ENCODE measurements around the gene ADRA2B.

The ADRA2B gene

DNA sequence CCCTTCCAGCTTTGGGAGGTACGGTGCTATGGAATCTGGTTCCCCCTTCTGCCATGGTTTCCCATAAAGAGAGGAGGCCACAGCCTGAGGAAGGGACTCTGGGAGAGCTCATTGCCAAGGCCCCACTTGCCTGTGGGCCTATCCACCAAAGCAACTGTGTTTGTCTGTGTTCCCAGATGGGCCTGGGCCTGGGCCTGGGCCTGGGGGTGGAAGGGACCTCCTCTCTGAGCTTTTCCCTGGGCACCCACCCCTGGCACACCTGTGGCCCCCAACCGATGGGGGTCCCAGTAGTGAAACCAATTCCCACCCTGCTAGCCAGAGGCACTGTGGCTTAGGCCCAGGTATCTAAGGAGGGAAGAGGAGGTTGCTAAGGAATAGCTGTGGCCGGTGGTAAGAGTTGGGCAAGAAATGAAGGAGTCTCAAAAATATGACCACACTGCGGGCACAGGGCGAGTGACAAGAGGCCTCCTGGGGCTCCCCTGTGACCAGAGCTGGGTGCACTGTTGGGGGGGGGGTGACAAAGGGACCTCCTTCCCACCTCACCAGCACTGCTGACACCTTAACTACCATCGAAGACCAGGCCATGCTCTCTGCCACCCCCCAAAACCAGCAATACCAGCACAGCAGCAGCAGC lies 33.8 kb upstream of the ADRA2B start:
- Histone ChIP-seq H3K27ac (ENCODE audit: low read depth, low read length) (no peak overlapping the region), H3K79me2 (ENCODE audit: control insufficient read depth, insufficient read depth, low read length, unreplicated experiment) (no peaks in the 10 kb centered on the region), H3K27me3 (ENCODE audit: insufficient read depth, low read length) (no peaks in the 10 kb centered on the region), H2AFZ (ENCODE audit: low read length, unreplicated experiment) (no peak overlapping the region), H3K4me1 (ENCODE audit: control insufficient read depth, insufficient read depth, low read length, unreplicated experiment) (peaks cover 11% of the 10 kb centered on the region), H3K36me3 (ENCODE audit: insufficient read depth, low read length) (no peaks in the 10 kb centered on the region), H3K4me3 (ENCODE audit: low read depth, low read length) (no peak overlapping the region)

DNA sequence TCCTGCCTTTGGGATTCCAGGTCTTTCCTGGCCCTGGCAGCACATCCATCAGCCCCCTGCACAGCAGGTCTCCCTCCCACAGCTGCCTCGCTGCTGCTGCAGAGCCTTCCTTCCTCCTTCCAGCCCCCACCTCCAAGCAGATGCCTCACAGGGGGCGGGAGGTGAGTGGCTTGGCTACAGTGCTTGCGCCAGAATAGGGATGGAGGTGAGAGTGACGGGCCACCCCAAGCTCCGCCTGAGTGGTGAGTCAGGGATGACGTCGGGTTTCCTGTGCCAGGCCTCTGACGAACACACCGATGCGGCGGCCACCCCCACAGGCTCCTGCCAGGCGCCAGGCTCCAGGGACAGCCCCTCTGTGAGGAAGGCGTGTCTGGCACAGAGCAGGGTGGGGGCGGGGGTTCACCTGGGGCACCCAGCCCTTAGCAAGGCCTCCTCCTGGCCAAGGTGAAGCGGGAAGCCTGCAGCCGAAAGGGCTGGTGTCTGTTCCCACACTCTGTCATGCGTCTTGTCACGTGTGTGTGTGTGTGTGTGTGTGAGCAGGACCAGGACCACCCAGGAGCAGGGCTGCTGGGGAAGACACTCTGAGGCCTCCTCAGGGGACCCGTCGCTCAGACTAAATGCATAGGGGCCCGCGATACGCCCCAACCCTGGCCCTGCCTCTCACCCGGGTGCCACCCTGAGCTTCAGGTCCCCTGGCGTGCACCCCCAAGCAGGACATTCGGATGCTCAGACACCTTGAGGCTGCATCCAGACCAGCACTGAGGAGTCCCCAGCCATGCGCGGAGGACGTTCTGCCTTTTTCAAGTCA lies 32.2 kb upstream of the ADRA2B start:
- H3K4me1 ChIP-seq (ENCODE audit: control insufficient read depth, insufficient read depth, low read length, unreplicated experiment): peaks cover 19% of the 10 kb centered on the region
- H3K27me3 ChIP-seq (ENCODE audit: insufficient read depth, low read length): no peaks in the 10 kb centered on the region
- no peak overlapping the region for H3K4me3 ChIP-seq (ENCODE audit: low read depth, low read length)
- H3K79me2 ChIP-seq (ENCODE audit: control insufficient read depth, insufficient read depth, low read length, unreplicated experiment): no peaks in the 10 kb centered on the region
- no peak overlapping the region for H3K27ac ChIP-seq (ENCODE audit: low read depth, low read length)
- no peaks in the 10 kb centered on the region for H3K36me3 ChIP-seq (ENCODE audit: insufficient read depth, low read length)
- H2AFZ ChIP-seq (ENCODE audit: low read length, unreplicated experiment): no peak overlapping the region

DNA sequence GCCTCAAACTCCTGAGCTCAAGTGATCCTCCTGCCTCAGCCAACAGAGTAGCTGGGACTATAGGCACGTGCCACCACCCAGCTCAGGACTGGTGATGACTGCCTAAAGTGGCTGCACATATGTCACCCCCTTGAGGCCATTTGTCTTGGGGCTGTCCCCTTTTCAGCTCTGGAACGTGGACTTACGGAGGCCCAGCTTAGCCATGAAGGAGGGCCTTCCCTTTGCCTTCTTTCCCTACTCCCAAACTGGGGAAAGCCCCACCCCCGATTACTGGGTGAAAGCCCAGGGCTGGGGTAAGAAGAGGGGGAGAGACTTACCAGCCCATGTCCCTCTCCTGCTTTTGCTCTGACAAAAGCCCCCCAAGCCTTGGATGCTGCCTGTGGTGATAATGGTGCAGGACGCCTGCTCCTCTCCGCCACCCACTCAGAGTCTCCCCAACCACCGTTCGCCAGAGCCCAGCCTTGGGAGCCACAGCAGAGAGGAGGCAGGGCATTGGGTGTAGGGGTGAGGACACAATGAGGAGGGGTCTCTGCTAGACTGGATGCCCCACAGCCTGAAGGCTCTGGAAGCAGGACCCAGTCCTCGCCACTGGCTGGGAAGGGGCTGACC lies 31.3 kb upstream of the ADRA2B start:
- Histone ChIP-seq H3K4me1 (ENCODE audit: control insufficient read depth, insufficient read depth, low read length, unreplicated experiment) (peaks cover 19% of the 10 kb centered on the region), H3K27ac (ENCODE audit: low read depth, low read length) (no peak overlapping the region), H3K27me3 (ENCODE audit: insufficient read depth, low read length) (no peaks in the 10 kb centered on the region), H3K36me3 (ENCODE audit: insufficient read depth, low read length) (no peaks in the 10 kb centered on the region), H3K4me3 (ENCODE audit: low read depth, low read length) (no peak overlapping the region), H3K79me2 (ENCODE audit: control insufficient read depth, insufficient read depth, low read length, unreplicated experiment) (no peaks in the 10 kb centered on the region), H2AFZ (ENCODE audit: low read length, unreplicated experiment) (no peak overlapping the region)

DNA sequence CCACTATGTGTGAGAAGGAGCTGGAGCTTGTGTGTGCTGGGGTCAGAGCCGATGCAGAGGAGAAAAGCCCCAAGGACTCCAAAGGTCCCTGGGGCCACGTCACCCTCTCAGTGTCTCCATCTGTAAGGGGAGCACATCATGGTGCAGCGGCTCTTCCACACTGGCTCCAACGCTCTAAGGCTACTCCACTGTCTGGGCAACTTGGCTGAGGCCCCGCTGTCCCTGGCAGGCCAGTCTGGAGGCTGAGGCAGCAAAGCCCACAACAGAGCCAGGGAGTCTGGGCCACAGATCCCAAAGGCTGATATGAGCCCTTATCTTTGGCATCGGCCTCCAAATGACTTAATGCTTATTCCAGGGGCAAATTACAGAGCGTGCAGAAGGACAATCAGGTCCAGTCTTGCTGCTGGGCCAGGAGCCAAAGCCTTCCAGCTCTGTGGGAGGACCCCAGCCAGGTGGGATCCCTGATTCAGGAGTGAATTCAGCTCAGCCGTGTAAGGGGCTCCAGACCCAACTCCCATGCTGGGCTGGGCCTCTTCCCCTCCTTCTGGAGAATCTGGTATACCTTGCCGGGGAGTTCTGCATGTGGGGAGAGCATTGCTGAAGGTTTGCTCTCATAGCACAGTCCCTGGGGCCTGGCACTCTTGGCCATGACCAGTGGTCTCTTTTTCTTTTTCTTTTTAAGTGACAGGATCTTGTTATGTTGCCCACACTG lies 30.7 kb upstream of the ADRA2B start:
- Histone ChIP-seq H3K4me3 (ENCODE audit: low read depth, low read length) (no peak overlapping the region), H3K27ac (ENCODE audit: low read depth, low read length) (no peak overlapping the region), H3K36me3 (ENCODE audit: insufficient read depth, low read length) (no peaks in the 10 kb centered on the region), H3K79me2 (ENCODE audit: control insufficient read depth, insufficient read depth, low read length, unreplicated experiment) (no peaks in the 10 kb centered on the region), H3K4me1 (ENCODE audit: control insufficient read depth, insufficient read depth, low read length, unreplicated experiment) (peaks cover 19% of the 10 kb centered on the region), H3K27me3 (ENCODE audit: insufficient read depth, low read length) (no peaks in the 10 kb centered on the region), H2AFZ (ENCODE audit: low read length, unreplicated experiment) (no peak overlapping the region)

DNA sequence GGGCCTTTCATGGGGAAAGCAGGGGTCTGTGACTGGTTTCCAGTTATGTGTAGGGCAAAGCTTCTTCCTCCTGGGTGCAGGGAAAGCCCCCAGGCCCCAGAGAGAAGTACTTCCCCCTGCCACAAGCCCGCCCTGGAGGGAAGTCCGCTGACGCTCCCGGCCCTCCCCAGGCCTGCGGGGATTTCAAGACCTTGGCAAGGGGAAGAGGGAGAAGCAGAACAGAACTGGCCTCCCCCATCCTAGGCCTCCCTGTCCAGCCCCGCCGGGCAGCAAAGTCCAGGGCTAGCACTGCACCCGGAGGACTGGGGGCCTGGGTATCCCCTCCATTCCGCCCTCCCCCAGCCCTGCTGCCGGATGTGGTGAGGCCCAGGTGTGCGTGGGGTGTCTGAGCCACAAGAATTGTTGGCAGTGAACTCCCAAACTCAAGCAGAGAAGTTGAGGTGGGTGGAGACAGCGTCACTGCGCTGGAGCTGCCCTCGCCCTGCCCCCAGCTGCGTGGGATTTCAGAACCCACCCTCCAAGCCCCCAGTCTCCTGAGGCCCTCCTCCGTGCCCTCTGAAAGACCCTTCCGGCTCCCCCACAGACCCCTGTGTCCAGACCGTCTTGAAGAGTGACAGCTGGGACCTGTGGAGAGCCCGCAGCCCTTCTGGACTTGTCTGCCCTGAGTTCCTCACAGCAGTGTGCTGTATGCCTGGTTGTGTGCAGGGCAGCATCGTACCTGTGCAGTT lies 29.9 kb upstream of the ADRA2B start:
- no peaks in the 10 kb centered on the region for H3K79me2 ChIP-seq (ENCODE audit: control insufficient read depth, insufficient read depth, low read length, unreplicated experiment)
- H3K36me3 ChIP-seq (ENCODE audit: insufficient read depth, low read length): no peaks in the 10 kb centered on the region
- no peak overlapping the region for H3K4me3 ChIP-seq (ENCODE audit: low read depth, low read length)
- H3K27me3 ChIP-seq (ENCODE audit: insufficient read depth, low read length): no peaks in the 10 kb centered on the region
- H3K27ac ChIP-seq (ENCODE audit: low read depth, low read length): no peak overlapping the region
- no peak overlapping the region for H2AFZ ChIP-seq (ENCODE audit: low read length, unreplicated experiment)
- H3K4me1 ChIP-seq (ENCODE audit: control insufficient read depth, insufficient read depth, low read length, unreplicated experiment): peaks cover 19% of the 10 kb centered on the region

DNA sequence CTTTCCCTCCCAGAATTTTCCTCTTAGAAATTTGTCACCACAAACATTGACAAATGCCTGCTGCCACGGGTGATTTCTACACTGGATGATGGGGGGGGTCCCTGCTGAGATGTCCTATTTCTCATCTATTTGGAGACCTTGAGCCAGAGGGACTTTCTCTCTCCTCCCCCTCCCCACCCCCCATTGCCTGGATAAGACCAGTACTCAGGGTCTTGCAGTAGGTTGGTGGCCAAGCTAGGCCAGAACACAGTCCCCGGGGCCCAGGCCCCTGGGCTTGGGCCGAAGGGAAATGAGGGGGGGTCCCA lies 29.4 kb upstream of the ADRA2B start:
- Histone ChIP-seq H3K36me3 (ENCODE audit: insufficient read depth, low read length) (no peaks in the 10 kb centered on the region), H3K4me1 (ENCODE audit: control insufficient read depth, insufficient read depth, low read length, unreplicated experiment) (peaks cover 19% of the 10 kb centered on the region), H3K79me2 (ENCODE audit: control insufficient read depth, insufficient read depth, low read length, unreplicated experiment) (no peaks in the 10 kb centered on the region), H3K27ac (ENCODE audit: low read depth, low read length) (no peak overlapping the region), H3K27me3 (ENCODE audit: insufficient read depth, low read length) (no peaks in the 10 kb centered on the region), H3K4me3 (ENCODE audit: low read depth, low read length) (peak overlapping the region; percentile 88), H2AFZ (ENCODE audit: low read length, unreplicated experiment) (no peak overlapping the region)

DNA sequence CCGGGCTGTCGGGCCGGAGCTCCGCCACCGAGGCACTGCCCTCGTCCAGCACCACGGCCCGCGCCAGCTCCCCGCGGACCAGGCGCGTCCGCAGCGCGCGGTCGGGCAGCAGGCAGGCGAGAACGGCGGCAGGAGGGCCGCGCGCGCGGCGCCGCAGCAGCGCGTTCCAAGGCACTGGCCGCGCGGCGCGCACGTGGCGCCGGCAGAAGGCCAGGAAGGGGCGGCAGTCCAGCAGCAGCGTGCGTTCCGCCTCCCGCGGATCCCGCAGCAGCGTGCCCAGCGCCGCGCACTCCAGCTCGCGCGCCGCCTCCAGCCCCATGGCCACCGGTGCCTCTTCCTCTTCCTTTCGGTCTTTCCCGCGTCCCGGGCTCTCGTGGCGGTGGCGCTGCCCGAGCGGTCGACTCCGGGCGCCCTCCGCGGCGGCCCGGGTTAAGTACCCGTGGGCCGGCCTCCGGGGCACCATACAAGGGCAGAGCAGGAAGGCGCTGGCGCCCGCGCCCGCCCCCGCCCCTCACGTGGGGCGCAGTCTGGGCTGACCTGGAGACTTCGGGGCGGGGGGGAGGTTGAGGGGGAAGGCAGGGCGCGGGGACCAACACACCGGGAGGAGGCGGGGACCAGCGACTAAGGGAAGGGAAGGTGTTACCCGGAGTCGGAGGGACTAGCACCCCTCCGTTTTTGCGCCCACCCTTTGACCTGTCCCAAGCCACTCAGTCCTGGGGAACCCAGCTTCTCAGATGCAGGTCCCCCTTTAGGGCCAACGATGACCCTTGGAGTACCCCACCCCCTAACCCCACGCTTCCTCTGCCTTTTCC lies 28.9 kb upstream of the ADRA2B start, which contains the start of gene DUSP2:
DUSP2 (minus strand) TSS at position 405 of the 812 bp plus-strand sequence; CDS start at position 319, 86 bp downstream.
- no peak within 1 kb of the TSS for H3K27ac ChIP-seq (ENCODE audit: low read depth, low read length)
- peaks cover 19% of the 10 kb centered on the region for H3K4me1 ChIP-seq (ENCODE audit: control insufficient read depth, insufficient read depth, low read length, unreplicated experiment)

DNA sequence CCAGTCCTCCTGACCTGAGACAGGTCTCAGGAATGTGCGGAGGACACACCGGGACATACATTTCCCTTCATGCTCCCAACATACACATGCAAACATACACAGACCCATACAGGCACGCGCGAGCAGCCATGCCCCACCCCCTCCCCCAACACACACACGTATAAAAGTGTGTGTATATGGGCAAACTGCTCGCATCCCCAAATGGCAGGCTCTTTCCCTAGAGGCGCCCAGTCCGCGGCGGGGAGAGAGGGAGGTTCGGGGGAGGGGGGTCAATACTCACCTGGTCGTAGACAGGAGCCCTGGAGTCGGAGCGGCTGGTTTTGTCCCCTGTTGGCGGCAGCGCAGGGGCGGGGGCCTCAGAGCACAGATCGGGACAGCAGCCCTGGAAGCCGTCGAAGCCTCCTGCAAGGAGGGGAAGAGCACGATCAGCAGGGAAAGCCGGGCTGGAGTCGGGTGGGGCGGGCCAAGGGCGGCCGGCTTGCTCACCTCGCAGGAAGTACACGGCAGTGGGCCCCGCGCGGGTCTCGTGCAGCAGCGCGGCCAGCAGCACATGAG lies 28.2 kb upstream of the ADRA2B start:
- peak overlapping the region; percentile 88 for H3K4me3 ChIP-seq (ENCODE audit: low read depth, low read length)
- H3K27me3 ChIP-seq (ENCODE audit: insufficient read depth, low read length): no peaks in the 10 kb centered on the region
- H2AFZ ChIP-seq (ENCODE audit: low read length, unreplicated experiment): peak overlapping the region; percentile 74
- H3K27ac ChIP-seq (ENCODE audit: low read depth, low read length): no peak overlapping the region
- no peaks in the 10 kb centered on the region for H3K36me3 ChIP-seq (ENCODE audit: insufficient read depth, low read length)
- H3K4me1 ChIP-seq (ENCODE audit: control insufficient read depth, insufficient read depth, low read length, unreplicated experiment): peaks cover 19% of the 10 kb centered on the region
- no peaks in the 10 kb centered on the region for H3K79me2 ChIP-seq (ENCODE audit: control insufficient read depth, insufficient read depth, low read length, unreplicated experiment)

More for the DNA sequence above, 28.9 kb upstream of the ADRA2B start, which contains the start of gene DUSP2:
- H3K79me2 ChIP-seq (ENCODE audit: control insufficient read depth, insufficient read depth, low read length, unreplicated experiment): no peaks in the 10 kb centered on the region
- no peaks in the 10 kb centered on the region for H3K27me3 ChIP-seq (ENCODE audit: insufficient read depth, low read length)
- H2AFZ ChIP-seq (ENCODE audit: low read length, unreplicated experiment): peak within 1 kb of the TSS; percentile 74
- H3K36me3 ChIP-seq (ENCODE audit: insufficient read depth, low read length): no peaks in the 10 kb centered on the region
- peak within 1 kb of the TSS; percentile 88 for H3K4me3 ChIP-seq (ENCODE audit: low read depth, low read length)

DNA sequence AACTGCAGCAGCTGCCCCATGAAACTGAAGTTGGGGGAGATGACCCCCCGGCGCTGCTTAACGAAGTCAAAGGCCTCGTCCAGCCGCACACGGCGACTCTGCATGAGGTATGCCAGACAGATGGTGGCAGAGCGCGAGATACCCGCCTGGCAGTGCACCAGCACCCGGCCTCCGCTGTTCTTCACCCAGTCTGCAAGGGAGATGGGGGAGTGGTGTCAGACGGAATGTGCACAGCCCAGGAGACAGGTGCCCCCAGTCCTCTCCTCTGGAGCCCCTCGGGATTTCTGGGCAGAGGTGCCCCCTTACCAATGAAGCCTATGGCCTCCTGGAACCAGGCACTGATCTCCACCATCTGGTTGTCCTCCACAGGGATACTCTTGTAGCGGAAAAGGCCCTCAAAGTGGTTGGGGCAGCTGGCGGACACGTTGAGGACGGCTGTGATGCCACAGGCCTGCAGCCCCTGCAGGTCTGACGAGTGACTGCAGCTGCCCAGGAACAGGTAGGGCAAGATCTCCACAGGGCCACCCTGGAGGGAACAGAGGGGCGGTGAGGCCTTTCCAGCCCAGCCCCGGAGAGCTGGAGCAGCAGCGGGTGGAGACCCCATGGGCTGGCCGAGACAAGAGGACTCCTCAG lies 27.6 kb upstream of the ADRA2B start:
- Histone ChIP-seq H3K27me3 (ENCODE audit: insufficient read depth, low read length) (no peaks in the 10 kb centered on the region), H2AFZ (ENCODE audit: low read length, unreplicated experiment) (no peak overlapping the region), H3K4me3 (ENCODE audit: low read depth, low read length) (peak overlapping the region; percentile 88), H3K79me2 (ENCODE audit: control insufficient read depth, insufficient read depth, low read length, unreplicated experiment) (no peaks in the 10 kb centered on the region), H3K4me1 (ENCODE audit: control insufficient read depth, insufficient read depth, low read length, unreplicated experiment) (peaks cover 19% of the 10 kb centered on the region), H3K36me3 (ENCODE audit: insufficient read depth, low read length) (no peaks in the 10 kb centered on the region), H3K27ac (ENCODE audit: low read depth, low read length) (no peak overlapping the region)
